ENCODE data around the gene ASCC3.

ASCC3 gene, protein sequence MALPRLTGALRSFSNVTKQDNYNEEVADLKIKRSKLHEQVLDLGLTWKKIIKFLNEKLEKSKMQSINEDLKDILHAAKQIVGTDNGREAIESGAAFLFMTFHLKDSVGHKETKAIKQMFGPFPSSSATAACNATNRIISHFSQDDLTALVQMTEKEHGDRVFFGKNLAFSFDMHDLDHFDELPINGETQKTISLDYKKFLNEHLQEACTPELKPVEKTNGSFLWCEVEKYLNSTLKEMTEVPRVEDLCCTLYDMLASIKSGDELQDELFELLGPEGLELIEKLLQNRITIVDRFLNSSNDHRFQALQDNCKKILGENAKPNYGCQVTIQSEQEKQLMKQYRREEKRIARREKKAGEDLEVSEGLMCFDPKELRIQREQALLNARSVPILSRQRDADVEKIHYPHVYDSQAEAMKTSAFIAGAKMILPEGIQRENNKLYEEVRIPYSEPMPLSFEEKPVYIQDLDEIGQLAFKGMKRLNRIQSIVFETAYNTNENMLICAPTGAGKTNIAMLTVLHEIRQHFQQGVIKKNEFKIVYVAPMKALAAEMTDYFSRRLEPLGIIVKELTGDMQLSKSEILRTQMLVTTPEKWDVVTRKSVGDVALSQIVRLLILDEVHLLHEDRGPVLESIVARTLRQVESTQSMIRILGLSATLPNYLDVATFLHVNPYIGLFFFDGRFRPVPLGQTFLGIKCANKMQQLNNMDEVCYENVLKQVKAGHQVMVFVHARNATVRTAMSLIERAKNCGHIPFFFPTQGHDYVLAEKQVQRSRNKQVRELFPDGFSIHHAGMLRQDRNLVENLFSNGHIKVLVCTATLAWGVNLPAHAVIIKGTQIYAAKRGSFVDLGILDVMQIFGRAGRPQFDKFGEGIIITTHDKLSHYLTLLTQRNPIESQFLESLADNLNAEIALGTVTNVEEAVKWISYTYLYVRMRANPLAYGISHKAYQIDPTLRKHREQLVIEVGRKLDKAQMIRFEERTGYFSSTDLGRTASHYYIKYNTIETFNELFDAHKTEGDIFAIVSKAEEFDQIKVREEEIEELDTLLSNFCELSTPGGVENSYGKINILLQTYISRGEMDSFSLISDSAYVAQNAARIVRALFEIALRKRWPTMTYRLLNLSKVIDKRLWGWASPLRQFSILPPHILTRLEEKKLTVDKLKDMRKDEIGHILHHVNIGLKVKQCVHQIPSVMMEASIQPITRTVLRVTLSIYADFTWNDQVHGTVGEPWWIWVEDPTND (N-terminal part only)

DNA sequence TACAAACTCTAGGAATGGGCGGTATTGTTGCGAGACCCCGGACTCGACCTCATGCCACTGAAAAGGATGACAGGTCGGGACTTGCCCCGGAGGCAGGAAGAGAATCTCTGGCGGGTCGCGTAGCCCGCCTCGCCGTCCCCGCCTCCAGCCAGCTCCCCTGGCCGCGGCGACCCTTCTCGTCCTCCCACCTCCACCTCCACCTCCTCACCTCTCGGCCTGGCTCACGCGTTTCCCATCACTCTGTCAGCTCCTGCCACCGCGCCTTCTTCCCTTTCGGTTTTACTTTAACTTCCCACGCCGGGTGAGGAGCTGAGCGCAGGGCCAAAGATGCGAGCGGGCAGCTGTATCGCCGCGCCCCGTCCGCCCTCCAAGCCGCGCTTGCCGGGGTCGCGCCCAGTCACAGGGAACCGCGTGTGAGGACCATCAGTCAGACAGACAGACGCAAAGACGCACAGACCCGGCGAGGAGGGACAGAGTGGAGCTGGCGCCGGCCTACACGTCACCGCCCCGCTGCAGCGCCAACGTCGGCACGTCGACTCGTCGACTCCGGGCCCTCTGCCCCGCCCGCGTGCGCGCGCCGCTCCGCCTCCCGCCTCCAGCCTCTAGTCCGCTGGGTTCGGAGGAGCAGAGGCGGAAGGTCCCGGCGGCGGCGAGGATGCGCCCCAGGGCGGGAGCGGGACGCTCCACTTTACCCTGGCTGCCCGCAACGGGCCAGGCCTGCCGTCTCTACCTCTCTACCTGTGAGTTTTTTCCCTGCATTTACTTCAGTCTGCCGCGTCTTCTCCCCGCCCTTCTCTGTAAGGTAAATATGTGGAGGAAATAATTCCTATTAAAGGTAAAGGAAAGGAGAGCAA is at the start of gene ASCC3:
Gene ASCC3, minus strand, starts transcription at position 477 of the 854 bp plus-strand sequence. CDS start 13,332 bp downstream, outside the sequence.
- DNase-seq = peak; percentile 96
- TF ChIP-seq POLR2A (IDR thresholded peaks at IDR 0.05; ENCODE audit: low read length) = peak; percentile 96
- TF ChIP-seq GATA1 (IDR thresholded peaks at IDR 0.05; ENCODE audit: low read depth, low read length) = no peak

DNA sequence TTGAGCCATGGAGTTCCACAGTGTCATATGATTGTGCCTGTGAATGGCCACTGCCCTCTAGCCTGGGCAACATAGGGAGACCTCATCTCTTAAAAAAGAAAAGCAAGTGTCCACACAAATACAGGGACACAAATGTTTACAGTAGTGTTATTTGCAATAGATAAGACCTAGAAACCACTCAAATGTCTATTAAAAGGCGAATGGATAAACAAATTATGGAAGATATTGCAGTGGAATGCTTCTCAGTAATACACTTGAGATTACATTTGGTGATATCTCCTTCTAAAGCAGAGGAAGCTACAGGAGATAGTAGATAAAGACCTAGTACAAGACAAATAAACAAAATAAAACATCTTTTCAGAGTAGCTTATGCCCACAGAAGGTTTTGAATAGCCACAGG is 44.6 kb upstream of the ASCC3 start:
- no peak for DNase-seq
- TF ChIP-seq GATA1 (IDR thresholded peaks at IDR 0.05; ENCODE audit: low read depth, low read length) (no peak), POLR2A (IDR thresholded peaks at IDR 0.05; ENCODE audit: low read length) (no peak)

DNA sequence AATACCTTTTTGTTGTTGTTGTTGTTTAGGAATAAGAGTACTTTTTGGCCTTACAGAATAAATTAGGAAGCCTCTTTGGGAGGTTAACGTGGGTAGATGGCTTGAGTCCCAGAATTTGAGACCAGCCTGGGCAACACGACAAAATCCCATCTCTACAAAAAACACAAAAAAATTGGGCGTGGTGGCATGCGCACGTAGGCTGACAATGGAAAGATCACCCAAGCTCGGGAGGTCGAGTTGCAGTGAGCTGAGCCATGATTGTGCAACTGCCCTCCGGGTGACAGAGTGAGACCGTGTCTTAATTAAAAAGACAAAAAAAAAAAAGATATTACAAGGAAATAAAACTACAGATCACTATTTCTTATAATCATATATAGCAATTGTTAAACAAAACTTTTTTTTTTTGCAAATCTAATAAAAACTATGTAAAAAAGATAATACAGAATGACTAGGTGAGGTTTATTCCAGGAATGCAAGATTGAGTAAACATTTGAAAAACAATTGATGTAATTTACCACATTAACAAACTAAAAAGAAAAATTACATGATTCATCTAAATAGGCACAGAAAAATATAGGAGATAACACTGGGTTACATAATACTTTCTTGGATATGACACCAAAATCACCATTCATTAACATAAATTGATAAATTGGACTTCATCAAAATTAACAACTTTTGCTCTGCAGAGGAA is 43.6 kb upstream of the ASCC3 start:
- TF ChIP-seq POLR2A (IDR thresholded peaks at IDR 0.05; ENCODE audit: low read length) (no peak), GATA1 (IDR thresholded peaks at IDR 0.05; ENCODE audit: low read depth, low read length) (no peak)
- DNase-seq = no peak

DNA sequence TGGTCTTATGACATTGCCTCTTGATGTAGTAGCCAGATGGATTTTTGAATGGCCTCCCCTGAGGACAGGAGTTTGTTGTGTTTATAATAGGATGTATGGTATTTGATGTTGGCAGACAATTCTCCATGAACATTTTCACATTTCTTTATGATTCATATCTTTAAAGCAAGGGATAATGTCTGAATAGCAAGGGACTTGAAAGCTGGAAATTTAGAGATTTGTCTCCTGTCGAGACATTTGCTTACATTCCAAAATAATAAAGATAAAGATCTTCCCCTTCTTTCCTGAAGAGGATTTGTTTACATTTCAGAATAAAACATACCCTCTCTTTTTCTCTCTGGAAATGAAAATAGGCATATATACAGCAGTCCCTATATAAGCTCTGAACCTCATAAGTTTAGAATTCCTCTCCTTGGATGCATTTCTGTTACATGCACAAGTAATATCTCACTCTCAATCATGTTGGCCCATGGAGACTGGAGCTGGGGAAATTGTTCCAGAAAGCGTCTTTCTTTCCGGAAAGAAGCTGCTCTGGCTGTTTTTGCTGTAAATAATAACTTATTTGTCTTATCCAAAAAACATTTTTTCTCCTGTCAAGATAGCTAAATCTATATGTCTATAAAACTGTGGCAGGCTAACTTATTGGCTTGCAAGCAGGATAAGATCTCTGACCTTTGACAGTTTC is 42.5 kb upstream of the ASCC3 start:
- no peak for DNase-seq
- TF ChIP-seq POLR2A (IDR thresholded peaks at IDR 0.05; ENCODE audit: low read length) (no peak), GATA1 (IDR thresholded peaks at IDR 0.05; ENCODE audit: low read depth, low read length) (no peak)

DNA sequence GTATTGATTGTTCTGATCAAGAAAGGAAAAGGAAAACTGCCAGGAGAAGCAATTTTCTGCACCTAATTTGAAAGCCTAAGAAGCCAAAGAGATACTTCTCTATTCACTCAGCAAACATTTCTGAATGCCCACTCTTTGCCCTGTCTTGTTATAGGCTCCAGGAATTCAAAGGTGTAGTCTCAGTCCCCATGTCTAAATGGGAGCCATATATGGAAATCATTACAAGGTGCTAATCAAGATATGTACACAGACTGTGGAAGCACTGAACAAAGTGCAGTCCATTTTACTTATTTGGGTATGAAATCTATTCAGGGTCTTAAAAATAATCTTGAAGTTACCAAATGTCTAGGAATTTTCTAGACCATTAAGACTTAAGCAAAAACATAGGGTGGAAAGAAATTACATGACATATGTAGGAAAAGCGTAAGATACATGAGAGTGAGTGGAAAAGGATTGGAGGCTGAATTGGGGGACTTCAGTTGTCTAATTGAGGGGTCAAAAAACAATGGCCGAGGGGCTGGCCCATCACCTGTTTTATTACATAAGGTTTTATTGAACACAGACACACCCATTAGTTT is 39.0 kb upstream of the ASCC3 start:
- DNase-seq = no peak
- TF ChIP-seq GATA1 (IDR thresholded peaks at IDR 0.05; ENCODE audit: low read depth, low read length) (no peak), POLR2A (IDR thresholded peaks at IDR 0.05; ENCODE audit: low read length) (no peak)

DNA sequence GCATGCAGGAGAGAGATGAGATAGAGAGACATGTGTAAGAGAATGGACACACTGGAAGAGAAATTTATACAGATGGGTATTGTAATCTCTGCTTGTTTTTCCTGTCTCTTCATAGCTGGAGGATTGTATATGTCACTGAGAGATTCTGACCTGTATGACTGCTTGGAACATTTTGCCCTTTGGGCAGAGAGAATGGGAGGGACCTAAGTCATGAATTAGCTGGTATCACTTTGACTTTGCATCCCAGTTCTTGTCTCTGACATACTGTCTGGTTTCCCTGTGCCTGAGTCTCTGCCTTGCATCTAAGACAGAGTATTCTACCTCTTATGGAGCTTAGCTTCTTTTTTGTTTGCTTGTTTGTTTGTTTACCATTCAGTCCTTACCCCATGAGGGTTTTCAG is 37.0 kb upstream of the ASCC3 start:
- TF ChIP-seq GATA1 (IDR thresholded peaks at IDR 0.05; ENCODE audit: low read depth, low read length) = no peak
- TF ChIP-seq POLR2A (IDR thresholded peaks at IDR 0.05; ENCODE audit: low read length) = no peak
- DNase-seq = no peak

DNA sequence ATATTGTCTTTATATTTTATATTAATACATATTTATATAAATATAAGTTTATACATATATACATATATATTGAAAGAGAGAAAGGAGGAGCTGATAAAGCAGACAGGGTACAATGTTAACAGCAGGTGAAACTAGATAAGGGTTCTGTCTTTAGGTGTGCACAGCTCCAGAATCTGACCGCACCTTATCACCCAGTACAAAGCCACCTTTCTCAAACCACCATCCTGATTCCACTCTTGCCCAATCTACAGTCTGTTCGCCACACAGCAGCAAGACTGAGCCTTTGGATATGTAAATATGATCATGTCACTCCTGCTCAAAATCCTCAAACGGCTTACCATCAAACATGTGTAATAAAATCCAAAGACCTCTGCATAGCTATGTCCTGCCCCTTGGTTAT is 34.7 kb upstream of the ASCC3 start:
- TF ChIP-seq POLR2A (IDR thresholded peaks at IDR 0.05; ENCODE audit: low read length) = no peak
- DNase-seq = peak in 1 of 2 experiments; percentile 58

DNA sequence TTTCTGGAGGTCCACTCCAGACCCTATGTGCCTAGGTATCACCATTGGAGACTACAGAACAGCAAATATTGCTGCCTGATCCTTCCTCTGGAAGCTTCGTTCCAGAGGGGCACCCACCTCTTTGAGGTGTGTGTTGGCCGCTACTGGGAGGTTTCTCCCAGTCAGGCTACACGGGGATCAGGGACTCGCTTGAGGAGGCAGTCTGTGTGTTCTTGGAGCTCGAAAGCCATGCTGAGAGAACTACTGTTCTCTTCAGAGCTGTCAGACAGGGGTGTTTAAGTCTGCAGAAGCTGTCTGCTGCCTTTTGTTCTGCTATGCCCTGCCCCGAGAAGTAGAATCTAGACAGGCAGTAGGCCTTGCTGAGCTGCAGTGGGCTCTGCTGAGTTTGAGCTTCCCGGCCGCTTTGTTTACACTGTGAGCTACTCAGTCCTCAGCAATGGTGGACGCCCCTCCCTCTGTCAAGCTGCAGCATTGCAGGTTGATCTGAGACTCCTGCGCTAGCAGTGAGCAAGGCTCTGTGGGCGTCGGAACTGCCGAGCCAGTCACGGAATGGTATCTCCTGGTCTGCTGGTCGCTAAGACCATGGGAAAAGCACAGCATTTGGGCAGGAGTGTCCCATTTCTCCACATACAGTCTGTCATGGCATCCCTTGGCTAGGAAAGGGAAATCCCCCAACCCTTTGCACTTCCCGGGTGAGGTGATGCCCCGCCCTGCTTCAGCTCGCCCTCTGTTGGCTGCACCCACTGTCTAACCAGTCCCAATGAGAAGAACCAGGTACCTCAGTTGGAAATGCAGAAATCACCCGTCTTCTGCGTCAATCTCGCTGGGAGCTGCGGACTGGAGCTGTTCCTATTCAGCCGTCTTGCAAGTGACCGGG is 32.5 kb upstream of the ASCC3 start:
- no peak for DNase-seq
- no peak for TF ChIP-seq GATA1 (IDR thresholded peaks at IDR 0.05; ENCODE audit: low read depth, low read length)
- TF ChIP-seq POLR2A (IDR thresholded peaks at IDR 0.05; ENCODE audit: low read length) = no peak

DNA sequence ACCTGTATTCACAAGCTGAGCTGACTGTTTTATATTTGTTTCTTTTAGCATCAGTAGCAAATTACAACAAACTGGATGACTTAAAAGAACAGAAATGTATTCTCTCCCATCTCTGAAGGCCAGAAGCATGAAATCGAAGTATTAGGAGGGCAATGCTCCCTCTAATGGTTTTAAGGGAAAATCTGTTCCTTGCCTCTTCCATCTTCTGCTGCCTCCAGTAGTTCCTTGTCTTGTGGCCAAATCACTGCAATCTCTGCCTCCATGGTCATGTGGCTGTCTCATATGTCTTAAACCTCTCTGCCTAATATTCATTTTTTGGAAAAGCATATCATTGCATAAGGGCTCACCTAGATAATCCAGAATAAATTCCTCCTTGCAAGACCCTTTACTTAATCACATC is 25.2 kb upstream of the ASCC3 start:
- TF ChIP-seq GATA1 (IDR thresholded peaks at IDR 0.05; ENCODE audit: low read depth, low read length) = no peak
- TF ChIP-seq POLR2A (IDR thresholded peaks at IDR 0.05; ENCODE audit: low read length) = no peak
- no peak for DNase-seq

DNA sequence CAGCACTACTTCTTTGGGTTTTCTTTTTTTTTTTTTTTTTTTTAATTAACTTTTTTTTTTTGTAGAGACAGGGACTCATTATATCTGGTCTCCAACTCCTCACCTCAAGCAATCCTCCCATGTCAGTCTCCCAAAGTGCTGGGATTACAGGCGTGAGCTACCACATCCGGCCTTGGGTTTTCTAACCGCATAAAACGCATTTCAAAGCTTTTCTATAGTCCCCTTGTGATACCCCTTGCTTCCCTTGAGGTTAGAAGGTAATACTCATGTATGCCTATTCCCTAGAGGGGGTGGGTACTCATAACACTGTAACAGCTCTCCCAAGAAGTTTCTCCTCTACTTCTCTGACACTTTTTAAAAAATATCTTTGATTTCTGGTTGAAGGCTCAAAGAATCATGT is 23.9 kb upstream of the ASCC3 start:
- no peak for TF ChIP-seq GATA1 (IDR thresholded peaks at IDR 0.05; ENCODE audit: low read depth, low read length)
- no peak for TF ChIP-seq POLR2A (IDR thresholded peaks at IDR 0.05; ENCODE audit: low read length)
- no peak for DNase-seq

DNA sequence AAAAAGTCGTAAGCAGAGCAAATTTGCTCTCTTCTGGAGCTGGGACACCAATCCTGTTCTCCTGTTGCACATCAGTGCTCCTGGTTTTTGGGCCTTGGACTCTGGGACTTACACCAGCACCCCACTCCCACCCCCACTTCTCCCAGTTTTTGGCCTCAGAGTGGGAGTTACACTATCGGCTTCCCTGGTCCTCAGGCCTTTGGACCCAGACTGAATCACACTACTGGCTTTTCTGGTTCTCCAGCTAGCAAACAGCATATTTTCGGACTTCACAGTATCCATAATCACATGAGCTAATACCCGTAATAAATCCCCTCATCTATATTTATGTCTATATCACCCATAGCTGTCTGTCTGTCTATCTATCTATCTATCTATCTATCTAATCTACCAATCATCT is 23.2 kb upstream of the ASCC3 start:
- no peak for TF ChIP-seq GATA1 (IDR thresholded peaks at IDR 0.05; ENCODE audit: low read depth, low read length)
- DNase-seq = no peak

Data from erythroblast (primary cell).